Astrocyte (in vitro differentiated cells and primary cell): Measurements from ENCODE around the gene ARF1.

Experiments used
- CTCF ChIP-seq: IDR thresholded peaks from 2 replicates; pipeline ENCODE4 v1.5.1; 2011; ENCODE audit warnings: low read depth, mild to moderate bottlenecking, inconsistent platforms, low read length, moderate library complexity; ENCODE audit not compliant: insufficient read depth
- EZH2 ChIP-seq: IDR thresholded peaks from 2 replicates; pipeline ENCODE4 v1.6.1; 2012; ENCODE audit warnings: mild to moderate bottlenecking, low read length, inconsistent platforms; ENCODE audit not compliant: insufficient read depth

- TF ChIP-seq CTCF (no peak), EZH2 (no peak)
Observed at GRCh38 chr1:228082214-228082917, at the start of gene ARF1.
